Ishikawa (cell line): Measurements from ENCODE around the gene DCAF11.

Experiments
- CEBPB ChIP-seq: IDR thresholded peaks from 2 replicates; pipeline ENCODE4 v1.6.1; 2012
- CREB1 ChIP-seq: IDR thresholded peaks from 2 replicates; pipeline ENCODE4 v1.6.1; 2012; ENCODE audit warnings: low read depth
- EGR1 ChIP-seq: IDR thresholded peaks from 2 replicates; pipeline ENCODE4 v1.6.1; 2012
- EP300 ChIP-seq: IDR thresholded peaks from 2 replicates; pipeline ENCODE4 v1.6.1; 2012; ENCODE audit warnings: borderline replicate concordance
- FOXM1 ChIP-seq: IDR thresholded peaks from 2 replicates; pipeline ENCODE4 v1.6.1; 2012; ENCODE audit warnings: low read depth, borderline replicate concordance
- MAX ChIP-seq: IDR thresholded peaks from 2 replicates; pipeline ENCODE4 v1.6.1; 2012
- NFIC ChIP-seq: IDR thresholded peaks from 2 replicates; pipeline ENCODE4 v1.6.1; 2012
- RAD21 ChIP-seq: IDR thresholded peaks from 2 replicates; pipeline ENCODE4 v1.6.1; 2012; ENCODE audit warnings: low read depth
- REST ChIP-seq: IDR thresholded peaks from 2 replicates; pipeline ENCODE4 v1.6.1; 2012; ENCODE audit warnings: low read depth, mild to moderate bottlenecking
- TAF1 ChIP-seq: IDR thresholded peaks from 2 replicates; pipeline ENCODE4 v1.6.1; 2012; ENCODE audit warnings: low read depth, mild to moderate bottlenecking
- TCF12 ChIP-seq: IDR thresholded peaks from 2 replicates; pipeline ENCODE4 v1.6.1; 2012; ENCODE audit warnings: low read depth
- TEAD4 ChIP-seq: IDR thresholded peaks from 2 replicates; pipeline ENCODE4 v1.6.1; 2012
- USF1 ChIP-seq: IDR thresholded peaks from 2 replicates; pipeline ENCODE4 v1.6.1; 2012
- YY1 ChIP-seq: IDR thresholded peaks from 2 replicates; pipeline ENCODE4 v1.6.1; 2012; ENCODE audit warnings: low read depth
- ZBTB7A ChIP-seq: IDR thresholded peaks from 2 replicates; pipeline ENCODE4 v1.6.1; 2012; ENCODE audit warnings: low read depth

DCAF11 gene

GRCh38 chr14:24066496-24067132 is 48.0 kb upstream of the DCAF11 start:
- TF ChIP-seq CREB1 (no peak), FOXM1 (no peak)

GRCh38 chr14:24067133-24068082 is 47.2 kb upstream of the DCAF11 start:
- TF ChIP-seq USF1 (no peak), NFIC (no peak), EGR1 (no peak), REST (no peak), RAD21 (no peak), CEBPB (no peak), CREB1 (no peak), TAF1 (no peak), TCF12 (no peak), FOXM1 (no peak), EP300 (no peak), ZBTB7A (no peak), MAX (no peak), YY1 (no peak), TEAD4 (no peak)

- TF ChIP-seq TCF12 (no peak), REST (no peak), FOXM1 (no peak)
Observed at GRCh38 chr14:24068711-24069410, 45.7 kb upstream of the DCAF11 start.

GRCh38 chr14:24069411-24069735 is 45.2 kb upstream of the DCAF11 start:
- TF ChIP-seq TAF1 (no peak), TCF12 (no peak), MAX (no peak), NFIC (no peak), ZBTB7A (no peak), TEAD4 (no peak), CEBPB (no peak), REST (no peak), RAD21 (no peak), EP300 (no peak), FOXM1 (no peak), USF1 (no peak), CREB1 (no peak), EGR1 (no peak), YY1 (no peak)
